Measurements from ENCODE around the gene MRPL47. TPM values are rescaled to one million over a fixed set of nuclear protein-coding genes. Genes with fewer than 3 reads are reported as not detected.
A peak's percentile ranks its signal among the peaks of the same experiment; 100 is the strongest.
"Not testable (repeated sequence)": the region's sequence is repeated elsewhere in the genome, so short reads cannot be mapped to it uniquely, and the experiment has no call there.

Gene MRPL47
- polyA plus RNA-seq (2013, experiment 1 of 2; ENCODE audit: insufficient read length), result 62.9 TPM
- 41.2 TPM for polyA plus RNA-seq (2013, experiment 2 of 2; ENCODE audit: insufficient read length)

- DNase-seq, result peak; percentile 97
These were observed at the start of gene MRPL47, which contains the start of gene NDUFB5 for GRCh38 chr3:179604321-179605078. MRPL47 (minus strand) TSS chr3:179604638; CDS start chr3:179604624, 14 bp downstream. NDUFB5 (plus strand) TSS chr3:179604794; CDS start chr3:179604816, 22 bp downstream.

DNA sequence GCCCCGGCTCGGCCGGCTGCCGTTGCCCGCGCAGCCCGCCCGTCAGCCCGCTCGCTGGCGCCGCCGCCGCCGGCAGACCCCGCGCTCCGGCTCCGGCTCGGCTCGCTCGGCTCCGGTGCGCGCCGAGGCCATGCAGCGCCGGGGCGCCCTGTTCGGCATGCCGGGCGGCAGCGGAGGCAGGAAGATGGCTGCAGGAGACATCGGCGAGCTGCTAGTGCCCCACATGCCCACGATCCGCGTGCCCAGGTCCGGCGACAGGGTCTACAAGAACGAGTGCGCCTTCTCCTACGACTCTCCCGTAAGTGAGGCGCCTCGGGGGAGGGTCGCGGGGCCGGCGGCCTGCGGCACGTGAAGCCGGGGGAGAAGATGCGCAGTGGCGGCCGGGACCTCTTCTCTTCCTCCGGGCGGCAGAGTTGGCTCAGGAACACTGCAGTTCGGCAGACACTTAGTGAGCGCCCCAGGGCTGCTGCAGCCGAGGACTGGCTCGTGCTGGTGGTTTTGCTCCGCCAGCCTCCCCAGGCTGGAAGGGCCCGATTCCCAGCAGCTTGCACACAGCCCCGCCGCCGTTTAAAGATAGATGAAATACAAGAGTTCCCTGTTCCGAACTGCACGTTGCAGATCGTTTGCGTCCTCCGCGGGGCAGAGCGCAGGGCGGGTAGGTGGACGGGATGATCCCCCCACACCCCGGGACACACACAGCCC is 48.8 kb upstream of the MRPL47 start:
- peak; percentile 80 for DNase-seq

DNA sequence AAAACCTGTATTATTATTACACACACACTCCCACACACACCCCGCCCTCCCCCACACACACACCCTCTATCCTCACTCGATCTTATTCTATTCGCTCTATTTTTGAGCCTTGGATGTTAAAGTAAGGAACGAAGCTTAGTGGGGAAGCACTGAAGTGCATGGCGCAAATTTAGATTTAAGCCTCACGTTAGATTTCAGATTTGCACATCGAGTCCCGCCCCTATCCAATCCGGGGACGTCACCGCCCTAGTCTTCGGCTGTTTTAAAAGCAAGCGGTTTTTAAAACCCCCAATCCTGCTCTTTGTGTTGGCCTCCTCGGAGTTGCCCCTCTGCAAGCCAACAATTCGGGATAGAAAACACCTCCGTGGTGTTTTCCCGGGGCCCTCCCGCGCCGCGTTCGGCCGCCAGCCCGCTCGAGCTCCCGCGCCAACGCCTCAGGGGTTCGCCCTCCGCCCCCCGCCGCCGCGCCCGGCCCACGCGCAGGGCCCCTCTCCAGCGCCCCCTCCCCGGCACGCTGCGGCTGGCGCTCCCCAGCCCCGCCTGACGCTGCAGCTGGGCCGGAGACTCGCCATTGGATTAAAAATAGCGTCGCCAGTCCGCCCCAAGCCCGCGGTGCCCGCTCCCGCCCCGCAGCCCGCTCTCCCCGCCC is 48.1 kb upstream of the MRPL47 start, which contains the start of gene USP13:
Gene USP13, plus strand, starts transcription at position 594 of the 649 bp plus-strand sequence. CDS start 186 bp downstream, outside the sequence.
- peak; percentile 87 for DNase-seq

GRCh38 chr3:179651687-179652446 is 47.4 kb upstream of the MRPL47 start:
- no peak for DNase-seq

- DNase-seq, result no peak
These were observed 41.7 kb upstream of the MRPL47 start for GRCh38 chr3:179646177-179646576.

DNA sequence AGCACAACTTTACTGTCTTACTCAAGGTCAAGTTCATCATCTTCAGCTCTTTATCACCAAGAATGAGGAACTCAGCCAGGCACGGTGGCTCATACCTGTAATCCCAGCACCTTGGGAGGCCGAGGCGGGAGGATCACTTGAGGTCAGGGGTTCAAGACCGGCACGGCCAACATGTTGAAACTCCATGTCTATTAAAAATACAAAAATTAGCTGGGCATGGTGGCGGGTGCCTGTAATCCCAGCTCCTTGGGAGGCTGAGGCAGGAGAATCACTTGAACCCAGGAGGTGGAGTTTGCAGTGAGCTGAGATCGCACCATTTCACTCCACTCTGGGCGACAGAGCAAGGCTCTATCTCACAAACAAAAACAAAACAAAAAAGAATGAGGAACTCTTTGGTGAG is 39.4 kb upstream of the MRPL47 start:
- DNase-seq, result not testable (repeated sequence)

- no peak for DNase-seq
These were observed 38.4 kb upstream of the MRPL47 start for GRCh38 chr3:179642871-179643270.

DNA sequence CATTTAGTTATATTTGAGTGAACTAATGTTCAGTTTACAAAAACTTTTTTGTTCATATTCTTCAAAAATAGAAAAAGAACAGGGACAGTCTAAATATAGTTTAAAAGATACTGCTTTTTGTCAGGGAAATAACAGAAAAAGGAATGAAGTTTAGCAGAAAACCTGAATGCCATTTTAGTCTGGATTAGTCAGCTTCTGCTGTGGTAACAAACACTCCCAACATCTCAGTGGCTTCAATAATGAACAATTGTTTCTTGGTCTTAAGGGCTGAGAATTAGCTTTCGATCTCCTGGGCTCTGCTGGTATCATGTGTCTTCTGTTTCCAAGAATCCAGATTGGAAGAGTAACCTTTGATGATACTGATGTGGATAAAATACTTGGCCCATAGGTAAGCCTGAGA is 36.0 kb upstream of the MRPL47 start:
- no peak for DNase-seq

DNA sequence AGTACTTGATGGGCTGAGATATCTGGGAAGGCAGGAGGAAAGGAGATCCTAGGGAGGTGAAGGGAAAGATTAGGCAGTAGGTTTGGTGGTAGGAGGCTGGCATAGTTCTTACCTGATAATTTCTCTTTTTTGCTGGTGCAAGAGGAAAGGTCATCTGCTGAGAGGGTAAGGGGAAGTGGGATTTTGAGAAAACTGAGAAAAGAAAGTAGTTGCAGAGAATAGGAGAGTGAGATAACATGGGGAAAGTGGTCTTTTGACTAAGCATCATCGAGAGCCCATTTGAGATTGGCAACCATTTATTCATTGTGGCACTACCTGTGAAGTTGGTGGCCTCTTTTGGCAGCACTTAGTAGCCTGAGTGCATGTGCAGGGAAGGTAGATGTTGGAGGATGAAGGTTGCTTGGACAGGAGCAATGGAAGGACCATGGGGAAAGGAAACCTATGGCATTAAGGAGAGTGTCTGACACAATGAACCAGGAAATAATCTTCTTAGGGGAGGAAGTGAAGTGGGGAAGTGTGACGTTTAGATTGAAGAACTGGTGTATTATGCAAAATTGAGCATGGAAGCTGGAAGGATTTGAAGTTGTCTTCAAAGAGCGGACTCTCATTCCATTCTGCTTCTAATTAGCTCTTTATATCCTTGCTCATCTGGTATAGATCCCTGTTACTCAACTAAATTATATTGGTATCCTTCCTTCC is 26.5 kb upstream of the MRPL47 start:
- DNase-seq, result no peak

- DNase-seq, result peak; percentile 56
These were observed 20.0 kb upstream of the MRPL47 start for GRCh38 chr3:179624451-179624850.

- no peak for DNase-seq
These were observed 17.6 kb upstream of the MRPL47 start for GRCh38 chr3:179622023-179622422.

- no peak for DNase-seq
These were observed 11.2 kb upstream of the MRPL47 start for GRCh38 chr3:179615458-179616173.

- DNase-seq, result peak; percentile 79
These were observed 9.4 kb upstream of the MRPL47 start for GRCh38 chr3:179613807-179614206.

DNA sequence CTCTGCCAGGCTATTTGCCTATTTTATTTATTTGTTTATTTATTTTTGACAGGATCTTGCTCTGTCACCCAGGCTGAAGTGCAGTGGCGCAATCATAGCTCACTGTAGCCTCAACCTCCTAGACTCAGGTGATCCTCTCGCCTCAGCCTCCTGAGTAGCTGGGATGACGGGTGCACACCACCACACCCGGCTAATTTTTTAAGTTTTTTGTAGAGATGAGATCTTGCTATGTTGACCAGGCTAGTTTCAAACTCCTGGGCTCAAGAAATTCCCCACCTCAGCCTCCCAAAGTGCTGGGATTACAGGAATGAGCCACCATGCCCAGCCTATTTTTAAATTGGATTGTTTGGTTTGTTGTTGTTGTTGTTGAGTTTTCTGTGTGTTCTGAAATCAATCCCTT is 5.6 kb upstream of the MRPL47 start:
- DNase-seq, result no peak

DNA sequence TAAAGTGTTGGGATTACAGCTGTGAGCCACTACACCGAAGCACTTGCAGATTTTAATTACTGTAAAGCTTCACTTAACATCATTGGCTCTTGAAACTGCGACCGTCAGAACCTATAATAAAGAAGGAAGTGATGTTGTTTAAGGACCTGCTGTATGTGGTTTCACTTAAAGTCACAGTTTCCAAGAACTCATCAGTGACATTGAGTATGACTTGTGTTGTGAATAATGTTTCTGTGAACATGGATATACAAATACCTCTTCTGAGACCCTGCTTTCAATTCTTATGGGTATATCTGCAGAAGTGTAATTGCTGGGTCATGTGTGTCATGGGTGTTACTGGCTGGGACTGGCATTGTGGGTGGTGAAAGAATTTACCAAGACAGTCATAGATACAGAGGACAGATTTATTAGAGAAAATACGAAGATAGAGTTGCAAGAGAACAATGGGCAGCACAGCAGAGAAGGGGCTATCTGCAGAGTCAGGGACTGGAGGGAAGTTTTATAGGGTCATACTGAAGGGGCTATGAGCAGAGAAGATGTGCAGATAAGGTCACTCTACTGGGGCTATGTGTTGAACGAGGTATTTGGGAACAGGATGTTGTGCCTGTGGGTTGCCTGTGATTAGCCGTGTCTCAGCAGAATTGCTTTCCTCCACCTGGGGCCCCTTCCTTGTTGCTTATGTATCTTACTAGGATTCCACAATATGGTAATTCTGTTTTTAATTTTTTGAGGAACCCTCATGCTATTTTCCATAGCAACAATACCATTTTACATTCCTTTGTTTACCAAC is 4.7 kb upstream of the MRPL47 start:
- no peak for DNase-seq

DNA sequence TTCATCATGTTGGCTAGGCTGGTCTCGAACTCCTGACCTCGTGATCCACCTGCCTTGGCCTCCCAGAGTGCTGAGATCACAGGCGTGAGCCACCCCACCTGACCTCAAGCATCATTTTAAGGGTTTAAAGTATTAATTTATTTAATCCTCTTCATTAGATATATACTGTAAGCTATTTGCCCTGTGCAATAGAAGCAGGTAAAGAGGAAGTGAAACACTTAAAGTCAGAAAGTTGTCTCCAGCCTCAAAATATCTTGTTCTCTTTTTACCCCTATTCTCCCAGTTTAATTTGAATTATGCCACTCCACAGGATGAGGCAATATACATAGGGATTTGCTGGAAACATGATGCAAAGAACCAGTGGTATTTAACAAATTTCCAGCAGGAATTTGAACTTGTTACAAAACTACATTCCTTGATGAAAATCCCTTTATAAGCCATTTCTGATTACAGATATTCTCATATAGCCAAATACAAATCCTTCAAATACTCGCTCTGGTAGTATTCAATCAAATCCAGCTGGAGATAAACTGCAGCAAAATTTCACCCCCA is 2.2 kb upstream of the MRPL47 start:
- DNase-seq, result no peak

DNA sequence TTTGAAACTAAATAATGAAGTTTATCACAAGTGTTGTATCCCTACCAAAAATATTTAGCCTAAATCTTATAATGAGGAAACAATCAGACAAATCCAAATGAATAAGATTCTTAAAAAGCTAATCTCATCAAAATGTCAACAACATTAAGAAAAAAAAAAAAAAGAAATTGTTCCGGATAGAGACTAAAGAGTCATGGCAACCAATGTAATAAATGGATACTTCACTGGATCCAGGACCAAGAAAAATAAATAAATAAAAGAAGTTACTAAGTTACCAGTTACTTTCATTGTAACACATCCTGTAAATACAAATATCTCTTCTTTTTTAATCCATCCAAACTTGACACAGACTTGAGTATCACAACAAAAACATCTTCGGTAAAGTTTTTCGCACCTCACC is 607 bp downstream of the MRPL47 start:
- no peak for DNase-seq

DNA sequence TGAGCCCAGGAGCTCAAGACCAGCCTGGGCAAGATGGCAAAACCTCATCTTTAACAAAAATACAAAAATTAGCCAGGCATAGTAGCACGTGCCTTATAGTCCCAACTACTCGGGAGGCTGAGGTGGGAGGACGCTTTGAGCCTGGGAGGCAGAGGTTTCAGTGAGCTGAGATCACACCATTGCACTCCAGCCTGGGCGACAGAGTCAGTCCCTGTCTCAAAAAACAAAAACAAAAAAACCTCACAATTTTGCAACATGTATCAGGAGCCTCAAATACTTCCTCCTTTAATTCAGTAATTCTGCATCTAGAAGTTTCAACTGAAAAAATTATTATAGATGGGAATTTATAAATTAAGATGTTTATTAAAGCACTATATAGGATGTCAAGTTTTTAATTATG is 1.1 kb downstream of the MRPL47 start:
- no peak for DNase-seq

DNA sequence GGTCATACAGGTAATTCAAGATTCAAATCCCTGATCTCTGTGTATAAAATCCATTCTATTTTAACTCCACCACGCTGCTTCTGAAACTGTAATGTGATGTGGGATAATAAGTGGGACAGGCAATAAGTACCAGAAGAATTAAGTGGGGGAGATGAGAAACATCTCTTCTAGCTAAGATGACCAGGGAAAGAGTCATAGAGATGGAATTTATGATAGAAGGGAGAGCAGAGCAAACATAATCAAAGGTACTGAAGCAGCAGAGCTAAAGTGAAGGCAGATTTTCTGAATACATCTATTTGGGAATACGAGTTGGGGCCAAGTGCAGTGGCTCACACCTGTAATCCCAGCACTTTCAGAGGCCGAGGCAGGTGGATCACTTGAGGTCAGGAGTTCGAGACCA is 4.9 kb downstream of the MRPL47 start:
- DNase-seq, result no peak

DNA sequence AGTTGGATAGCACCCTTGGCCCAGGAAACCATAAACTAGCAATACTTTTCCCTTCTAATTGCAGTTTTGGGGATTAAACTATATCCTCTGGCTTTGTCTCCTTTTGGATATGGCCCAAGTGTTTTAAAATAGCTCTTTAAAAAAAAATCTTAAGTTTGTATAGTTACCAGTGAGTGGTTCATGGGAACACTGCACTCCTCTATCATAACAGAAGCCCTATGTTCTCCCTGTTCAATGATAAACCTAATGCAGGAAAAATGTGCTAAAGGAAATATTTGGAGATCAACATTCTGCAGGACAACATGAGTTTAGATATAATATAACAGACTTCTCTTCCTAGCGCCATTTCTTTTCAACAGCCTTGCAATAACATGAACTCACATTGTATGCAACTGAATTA is 13.1 kb downstream of the MRPL47 start:
- DNase-seq, result peak; percentile 5
